AG04449 (cell line): ENCODE results near the gene LILRB5.
"Not testable (repeated sequence)": the region's sequence is repeated elsewhere in the genome, so short reads cannot be mapped to it uniquely, and the experiment has no call there.

Experiments used
- CTCF ChIA-PET: fragments of 350-600 bp; formaldehyde crosslinking; extraction: SDS; loops from one replicate; lab custom pipeline; 2021; ENCODE audit warnings: antibody characterized with exemption; lab: Yijun Ruan, JAX
- POLR2A ChIA-PET: fragments of 400-600, 350-600 bp; formaldehyde crosslinking; extraction: SDS; loops from one replicate; lab custom pipeline; 2020; ENCODE audit warnings: antibody characterized with exemption, inconsistent platforms; lab: Yijun Ruan, JAX
- DNase-seq: peaks from one replicate; pipeline ENCODE4 v3.0.0-alpha.2; 2010; ENCODE audit warnings: low read depth, low spot score
- H3K4me3 ChIP-seq: 2 replicates; pipeline ENCODE4 v1.5.1; 2011; ENCODE audit warnings: low read depth, mild to moderate bottlenecking, control low read depth, low read length
- CTCF ChIP-seq: IDR thresholded peaks from one replicate; pipeline ENCODE4 v1.5.1; 2011; ENCODE audit warnings: mild to moderate bottlenecking, moderate library complexity, low read length, control low read depth, inconsistent platforms; ENCODE audit not compliant: insufficient read depth; ENCODE audit errors: missing control alignments

Gene LILRB5

GRCh38 chr19:54239491-54240371 is 17.3 kb downstream of the LILRB5 start:
- H3K4me3 ChIP-seq, POLR2A ChIA-PET, DNase-seq, CTCF ChIA-PET: not testable (repeated sequence)

DNA sequence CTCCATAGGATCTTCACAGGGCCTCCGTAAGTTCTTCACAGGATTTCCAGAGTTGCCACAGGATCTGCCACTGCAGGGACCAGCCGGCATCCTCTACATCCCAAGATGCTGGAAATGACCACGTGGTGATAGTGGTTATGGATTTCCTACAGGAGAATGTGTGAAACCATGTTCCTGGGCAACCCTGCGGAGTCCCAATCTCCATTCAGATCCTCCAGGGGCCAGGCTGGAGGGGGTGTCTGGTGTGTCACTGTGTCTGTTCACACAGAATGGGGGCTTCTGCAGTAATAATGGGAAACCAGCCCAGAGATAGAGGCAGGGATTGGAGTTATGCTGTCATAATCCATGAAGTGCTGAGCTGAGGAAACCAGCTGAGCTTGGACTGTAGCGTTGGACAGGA is 23.1 kb downstream of the LILRB5 start:
- no peak for TF ChIP-seq CTCF
- DNase-seq, result no peak
- ChIA-PET POLR2A (no interaction called here), CTCF (interaction anchor here (0.8 to 1.6 kb wide), 7 partner anchors 10 to 97 kb away, joined by 3 to 5 read pairs (median 3); partner anchors contain the start of genes LENG1 and RPS9)
- no peak overlapping the region for H3K4me3 ChIP-seq

DNA sequence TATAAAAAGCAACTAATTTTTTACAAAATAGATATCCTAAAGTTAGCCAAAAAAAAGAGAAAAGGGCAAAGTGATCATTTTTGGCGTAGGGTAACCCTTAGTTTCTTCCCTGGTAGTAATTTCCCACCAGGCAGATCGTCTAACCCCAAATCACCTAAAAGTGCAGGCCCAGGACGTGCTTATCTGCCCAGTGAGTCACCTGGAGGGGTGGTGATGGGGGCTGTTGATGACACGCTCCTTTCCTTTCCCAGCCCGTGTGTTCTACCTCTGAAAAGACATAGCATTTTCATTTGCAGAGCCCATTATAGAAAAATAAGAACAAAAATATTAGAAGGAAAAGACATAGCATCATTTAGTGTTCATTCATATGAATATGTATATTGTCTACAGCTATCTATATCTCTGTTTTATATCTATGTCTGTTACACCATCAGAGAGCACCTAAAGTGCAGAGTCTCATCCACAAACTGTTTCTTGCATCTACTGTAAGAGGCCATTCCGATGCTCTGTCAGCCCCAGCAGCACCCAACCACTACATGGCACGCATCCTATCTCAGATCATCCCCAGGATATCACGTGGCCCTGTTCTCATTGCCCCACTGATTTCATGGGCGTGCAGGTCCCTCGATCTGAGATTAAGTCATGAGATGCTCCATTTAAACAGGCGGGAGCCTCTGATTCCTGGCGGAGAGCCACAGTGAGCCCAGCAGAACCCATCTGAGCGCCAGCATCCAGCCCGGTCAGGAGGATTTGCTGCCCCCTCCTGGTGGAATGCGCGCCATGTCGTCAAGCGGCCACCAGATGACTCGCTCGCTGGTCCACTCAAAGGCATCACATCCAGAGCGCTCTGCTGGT is 25.8 kb downstream of the LILRB5 start:
- TF ChIP-seq CTCF, result peak; percentile 93
- POLR2A ChIA-PET, result no interaction called here
- CTCF ChIA-PET, result interaction anchor here (0.6 to 2.4 kb wide), 13 partner anchors 15 to 81 kb away, joined by 3 to 22 read pairs (median 3); partner anchors contain the start of gene MBOAT7
- no peak overlapping the region for H3K4me3 ChIP-seq
- no peak for DNase-seq

GRCh38 chr19:54230031-54230430 is 27.0 kb downstream of the LILRB5 start:
- no peak for DNase-seq
- H3K4me3 ChIP-seq, result no peak overlapping the region
- ChIA-PET POLR2A (no interaction called here), CTCF (no interaction called here)
- no peak for TF ChIP-seq CTCF

DNA sequence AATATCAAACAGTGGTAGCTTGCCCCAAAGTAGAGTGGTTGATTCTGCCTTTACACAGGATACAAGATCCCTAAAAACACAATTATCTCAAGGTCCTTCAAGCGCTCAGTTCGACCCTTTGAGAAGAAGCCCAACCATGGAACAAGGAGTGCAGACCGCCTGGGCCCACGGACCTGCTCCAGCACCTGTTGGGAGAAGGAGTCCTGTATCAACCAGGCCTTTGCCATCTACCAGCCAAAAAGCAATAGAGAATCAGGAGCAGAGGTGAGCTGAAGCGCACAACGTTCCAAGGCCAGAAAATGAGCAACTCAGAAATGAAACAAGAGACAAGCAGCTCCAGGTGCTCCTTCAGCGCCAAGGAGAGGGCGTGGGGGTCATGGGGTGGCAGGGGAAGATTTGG is 27.9 kb downstream of the LILRB5 start:
- no peak for TF ChIP-seq CTCF
- POLR2A ChIA-PET, result no interaction called here
- CTCF ChIA-PET, result interaction anchor here (0.7 to 1.3 kb wide), 5 partner anchors 8 to 65 kb away, joined by 3 to 5 read pairs (median 3); no protein-coding TSS in a partner anchor
- no peak overlapping the region for H3K4me3 ChIP-seq
- no peak for DNase-seq

DNA sequence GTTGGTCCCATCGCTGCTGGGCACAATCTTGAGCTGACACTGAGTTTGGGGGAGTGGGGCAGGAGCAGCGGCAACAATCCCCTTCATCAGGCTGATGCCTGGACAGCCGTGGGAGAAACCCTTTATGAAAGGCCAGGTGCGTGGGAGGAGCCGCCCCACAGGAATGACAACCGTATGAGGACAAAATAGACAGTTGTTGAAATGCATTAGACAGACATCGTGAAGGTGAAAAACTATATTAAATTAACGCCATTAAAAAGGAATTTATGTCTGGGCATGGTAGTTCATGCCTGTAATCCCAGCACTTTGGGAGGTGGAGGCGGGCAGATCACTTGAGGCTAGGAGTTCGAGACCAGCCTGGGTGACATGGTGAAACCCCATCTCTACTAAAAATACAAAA is 32.5 kb downstream of the LILRB5 start:
- POLR2A ChIA-PET, CTCF ChIA-PET, H3K4me3 ChIP-seq, DNase-seq: not testable (repeated sequence)

DNA sequence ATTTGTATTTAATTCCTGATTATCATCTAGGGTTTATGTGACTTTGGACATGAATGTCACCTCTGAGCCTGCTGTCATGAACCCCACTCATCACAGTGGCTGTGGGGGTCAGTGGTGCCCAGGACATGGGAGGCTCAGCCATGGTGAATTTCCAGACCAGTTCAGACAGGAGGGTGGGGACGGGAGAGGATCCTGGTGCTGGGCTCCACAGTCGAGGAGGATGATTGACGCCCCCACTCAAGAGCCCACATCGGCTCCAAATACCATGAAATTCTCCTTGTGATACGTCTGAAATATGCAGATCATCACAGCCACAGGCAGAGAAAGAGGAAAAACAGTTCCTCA is 33.2 kb downstream of the LILRB5 start:
- H3K4me3 ChIP-seq, POLR2A ChIA-PET, DNase-seq: not testable (repeated sequence)
- CTCF ChIA-PET, result interaction anchor here (1.3 to 1.5 kb wide), 2 partner anchors 10 to 55 kb away, joined by 3 read pairs; no protein-coding TSS in a partner anchor

- H3K4me3 ChIP-seq, DNase-seq, POLR2A ChIA-PET: not testable (repeated sequence)
- CTCF ChIA-PET, result interaction anchor here (1.3 to 1.5 kb wide), 2 partner anchors 11 to 55 kb away, joined by 3 read pairs; no protein-coding TSS in a partner anchor
These were observed 33.7 kb downstream of the LILRB5 start for GRCh38 chr19:54223277-54223936.

DNA sequence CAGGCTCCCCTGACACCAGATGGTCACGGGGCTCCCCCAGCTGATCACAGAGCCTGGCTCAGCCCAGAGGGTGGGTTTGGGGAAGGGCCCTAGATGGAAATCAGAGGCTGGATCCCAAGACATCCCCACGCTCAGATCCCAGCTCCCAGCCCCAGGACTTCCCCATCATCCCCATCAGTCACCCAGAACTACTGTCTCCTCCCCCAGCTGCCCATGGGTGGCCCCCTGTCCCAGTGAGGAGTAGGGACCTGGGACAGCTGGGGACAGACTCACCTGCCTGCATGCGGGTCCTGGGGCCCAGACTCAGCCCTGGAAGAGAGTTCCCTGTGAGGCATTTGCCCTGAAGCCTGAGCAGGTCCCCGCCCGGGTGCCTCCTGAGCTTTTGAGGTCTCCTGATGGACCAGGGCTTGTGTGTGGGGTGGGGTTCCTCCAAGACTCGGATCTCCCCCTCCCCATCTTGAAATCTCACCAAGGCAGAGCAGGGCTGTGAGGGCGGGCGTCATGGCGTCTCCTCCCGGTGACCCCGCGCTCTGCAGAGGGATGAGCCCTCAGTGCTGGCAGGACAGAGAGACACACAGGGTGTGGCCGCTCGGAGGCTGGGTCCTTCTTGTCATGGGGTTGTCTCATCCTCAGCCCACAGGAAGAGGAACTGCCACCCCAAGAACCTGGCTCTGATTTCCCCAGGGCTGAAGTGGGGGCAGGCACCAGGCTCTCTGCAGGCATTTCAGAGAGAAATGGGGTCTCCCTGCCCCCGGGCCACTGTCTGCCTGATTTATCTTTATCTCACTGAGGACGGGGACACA is 34.4 kb downstream of the LILRB5 start, which contains the start of gene LILRB3:
TSS of gene LILRB3 (minus strand) at position 534 of the 803 bp plus-strand sequence. CDS start at position 503, 31 bp downstream.
- H3K4me3 ChIP-seq, DNase-seq, POLR2A ChIA-PET: not testable (repeated sequence)
- CTCF ChIA-PET, result interaction anchor here (1.3 to 1.5 kb wide), 2 partner anchors 11 to 54 kb away, joined by 3 read pairs; no protein-coding TSS in a partner anchor

DNA sequence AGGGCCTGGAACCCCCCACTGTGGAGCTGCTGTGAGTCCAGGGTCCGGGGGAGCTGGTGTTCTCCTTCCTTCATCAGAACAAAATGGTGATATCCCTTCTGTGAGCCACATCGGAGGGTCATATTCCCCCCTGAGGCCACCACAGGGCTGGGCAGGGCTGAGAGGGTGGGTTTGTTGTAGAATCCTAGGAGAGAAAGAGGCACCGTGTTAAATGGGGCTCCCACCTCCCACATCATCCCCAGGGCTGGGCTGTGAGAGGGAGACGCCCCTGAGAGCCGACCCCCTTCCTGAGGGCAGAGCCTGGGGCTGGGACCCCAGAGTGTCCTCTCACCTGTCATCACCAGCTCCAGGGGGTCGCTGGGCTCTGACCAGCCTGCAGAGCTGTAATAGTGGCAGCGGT is 35.1 kb downstream of the LILRB5 start:
- CTCF ChIA-PET, H3K4me3 ChIP-seq, DNase-seq, POLR2A ChIA-PET: not testable (repeated sequence)
